ENCODE results near the gene ST6GALNAC4. TPM values are rescaled to one million over a fixed set of nuclear protein-coding genes. Genes with fewer than 3 reads are reported as not detected.

Gene ST6GALNAC4
- total RNA-seq, 4 donors from 2014 or later, result 4.6 to 28.5 (median 16.5) TPM

- H3K4me3 ChIP-seq (ENCODE audit: low read depth, poor library complexity, severe bottlenecking), result no peak overlapping the region
- 96% methylated on average over 28 to 30 of the region's 31 CpGs for WGBS, 2 donors
- intact Hi-C loops (cut with DNase I; ENCODE audit: low total_unique reads), result loop anchor here (5.0 kb wide), 1 partner anchor 125 kb away; the partner anchor contains the start of gene CDK9
- TF ChIP-seq, protein P1, sequence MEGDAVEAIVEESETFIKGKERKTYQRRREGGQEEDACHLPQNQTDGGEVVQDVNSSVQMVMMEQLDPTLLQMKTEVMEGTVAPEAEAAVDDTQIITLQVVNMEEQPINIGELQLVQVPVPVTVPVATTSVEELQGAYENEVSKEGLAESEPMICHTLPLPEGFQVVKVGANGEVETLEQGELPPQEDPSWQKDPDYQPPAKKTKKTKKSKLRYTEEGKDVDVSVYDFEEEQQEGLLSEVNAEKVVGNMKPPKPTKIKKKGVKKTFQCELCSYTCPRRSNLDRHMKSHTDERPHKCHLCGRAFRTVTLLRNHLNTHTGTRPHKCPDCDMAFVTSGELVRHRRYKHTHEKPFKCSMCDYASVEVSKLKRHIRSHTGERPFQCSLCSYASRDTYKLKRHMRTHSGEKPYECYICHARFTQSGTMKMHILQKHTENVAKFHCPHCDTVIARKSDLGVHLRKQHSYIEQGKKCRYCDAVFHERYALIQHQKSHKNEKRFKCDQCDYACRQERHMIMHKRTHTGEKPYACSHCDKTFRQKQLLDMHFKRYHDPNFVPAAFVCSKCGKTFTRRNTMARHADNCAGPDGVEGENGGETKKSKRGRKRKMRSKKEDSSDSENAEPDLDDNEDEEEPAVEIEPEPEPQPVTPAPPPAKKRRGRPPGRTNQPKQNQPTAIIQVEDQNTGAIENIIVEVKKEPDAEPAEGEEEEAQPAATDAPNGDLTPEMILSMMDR (IDR thresholded peaks at IDR 0.05), result no peak
- TF ChIP-seq POLR2A (IDR thresholded peaks at IDR 0.05), result no peak
- DNase-seq (ENCODE audit: low spot score in 2 of 2), result no peak
Observed at GRCh38 chr9:127912296-127912695, 4.5 kb downstream of the ST6GALNAC4 start.

DNA sequence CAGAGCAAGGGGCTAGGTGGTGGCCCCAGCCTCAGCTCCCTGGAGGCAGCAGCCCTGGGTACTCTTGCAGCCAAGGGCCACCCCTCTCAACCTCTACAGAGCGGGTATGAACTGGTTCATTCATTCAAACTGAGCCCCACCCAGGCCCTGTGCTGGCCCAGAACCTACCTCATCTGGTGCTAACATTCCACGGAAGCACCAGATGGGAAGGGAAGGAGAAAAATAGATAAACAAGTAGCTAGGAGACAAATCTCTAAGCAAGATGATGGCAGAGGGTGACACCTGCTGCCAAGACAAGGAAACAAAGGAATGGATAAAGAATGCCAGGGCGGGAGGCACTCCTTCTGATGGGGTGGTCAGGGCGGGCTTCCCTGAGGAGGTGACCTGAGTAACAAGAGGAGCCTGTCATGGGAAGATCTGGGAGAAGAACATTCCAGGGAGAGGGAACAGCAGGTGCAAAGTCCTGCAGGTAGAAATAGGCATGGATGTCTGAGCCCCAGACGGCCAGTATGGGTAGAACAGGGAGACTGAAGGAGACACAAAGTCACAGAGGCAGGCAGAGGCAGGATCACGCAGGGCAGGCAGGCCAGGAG lies 6.1 kb downstream of the ST6GALNAC4 start:
- intact Hi-C loops (cut with DNase I; ENCODE audit: low total_unique reads), result loop anchor here (5.0 kb wide), 1 partner anchor 123 kb away; the partner anchor contains the start of gene CDK9
- TF ChIP-seq POLR2A (IDR thresholded peaks at IDR 0.05), result no peak
- TF ChIP-seq, protein P1 (IDR thresholded peaks at IDR 0.05), result no peak
- DNase-seq (ENCODE audit: low spot score in 2 of 2), result no peak
- H3K4me3 ChIP-seq (ENCODE audit: low read depth, poor library complexity, severe bottlenecking), result no peak overlapping the region
- 54 to 59% methylated on average over 6 of the region's 6 CpGs for WGBS, 2 donors

- H3K4me3 ChIP-seq (ENCODE audit: low read depth, poor library complexity, severe bottlenecking), result no peak overlapping the region
- DNase-seq (ENCODE audit: low spot score in 2 of 2), result no peak
- no peak for TF ChIP-seq POLR2A (IDR thresholded peaks at IDR 0.05)
- TF ChIP-seq, protein P1 (IDR thresholded peaks at IDR 0.05), result no peak
- intact Hi-C loops (cut with DNase I; ENCODE audit: low total_unique reads), result loop anchor here (5.0 kb wide), 1 partner anchor 123 kb away; the partner anchor contains the start of gene CDK9
- WGBS, 2 donors, result 86 to 88% methylated on average over 5 to 11 of the region's 17 CpGs
Observed at GRCh38 chr9:127909839-127910273, 7.0 kb downstream of the ST6GALNAC4 start.

DNA sequence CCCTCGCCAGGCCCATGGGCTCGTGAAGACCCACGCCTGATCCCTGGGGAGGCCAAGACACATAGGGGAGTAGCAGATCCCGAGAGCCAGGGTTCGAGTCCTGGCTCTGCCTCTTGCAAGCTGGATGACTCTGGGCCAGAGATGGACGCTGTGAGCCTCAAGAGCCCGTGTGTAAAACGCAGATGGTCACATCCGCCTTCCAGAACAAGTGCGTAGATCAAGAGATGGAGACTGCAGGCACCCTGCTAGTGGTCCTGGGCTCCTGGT lies 8.2 kb downstream of the ST6GALNAC4 start:
- no peak for DNase-seq (ENCODE audit: low spot score in 2 of 2)
- no peak for TF ChIP-seq POLR2A (IDR thresholded peaks at IDR 0.05)
- TF ChIP-seq, protein P1 (IDR thresholded peaks at IDR 0.05), result no peak
- H3K4me3 ChIP-seq (ENCODE audit: low read depth, poor library complexity, severe bottlenecking), result no peak overlapping the region
- WGBS, 2 donors, result 96 to 97% methylated on average over 8 to 10 of the region's 10 CpGs
- intact Hi-C loops (cut with DNase I; ENCODE audit: low total_unique reads), result no loop called here

DNA sequence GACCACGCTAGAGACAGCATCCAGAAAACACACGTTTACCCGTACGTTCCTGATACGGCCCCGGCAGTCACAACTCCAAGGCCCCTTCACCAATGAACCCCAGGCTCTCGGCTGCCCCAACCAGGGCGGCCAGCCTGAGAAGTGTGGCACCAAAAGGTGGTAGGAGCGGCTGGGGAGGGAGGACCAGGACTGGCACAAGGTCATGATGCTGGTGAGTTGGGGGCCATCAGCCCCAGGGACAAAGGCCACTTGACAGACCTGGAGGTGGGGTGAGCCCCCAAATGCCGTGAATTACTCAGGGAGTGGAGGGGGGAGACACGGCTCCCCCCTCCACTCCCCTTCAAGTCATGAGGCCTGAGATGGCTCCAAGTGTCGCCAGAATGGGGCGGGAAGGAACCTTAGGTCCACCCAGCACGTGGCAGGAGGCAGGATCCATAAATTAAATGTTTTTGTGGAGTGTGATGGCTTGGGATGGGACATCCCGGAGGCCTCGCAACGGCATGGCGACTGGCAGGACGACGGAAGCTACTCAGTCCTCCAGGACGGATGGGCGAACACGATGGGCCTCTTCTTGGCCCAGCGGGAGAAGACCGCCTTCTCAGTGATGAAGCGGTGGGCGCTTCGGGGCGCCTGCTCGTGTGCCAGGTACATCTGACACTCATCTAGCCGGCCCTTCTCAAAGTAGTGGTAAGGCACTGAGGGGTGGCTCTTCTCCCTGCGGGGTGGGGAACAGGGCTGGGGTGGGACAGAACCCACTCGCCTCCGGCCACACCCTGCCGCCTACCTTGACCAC lies 8.8 kb downstream of the ST6GALNAC4 start:
- H3K4me3 ChIP-seq (ENCODE audit: low read depth, poor library complexity, severe bottlenecking), result no peak overlapping the region
- 86 to 90% methylated on average over 34 of the region's 35 CpGs for WGBS, 2 donors
- TF ChIP-seq, protein P1 (IDR thresholded peaks at IDR 0.05), result no peak
- intact Hi-C loops (cut with DNase I; ENCODE audit: low total_unique reads), result no loop called here
- no peak for DNase-seq (ENCODE audit: low spot score in 2 of 2)

Measured in lower leg skin (tissue), 4 donors.